NCI-H2196 treated with DMSO at 0.1 percent for 48 hours (cell line): Measurements from ENCODE around the gene ASIC4.

Source experiments
- DNase-seq: peaks from one replicate; lab custom pipeline; 2025; ENCODE audit not compliant: unreplicated experiment; lab: John Stamatoyannopoulos, UW

ASIC4 gene

GRCh38 chr2:219514836-219515235, 554 bp downstream of the ASIC4 start:
- no peak for DNase-seq

- DNase-seq = no peak
Measured at GRCh38 chr2:219515874-219516629, 1.8 kb downstream of the ASIC4 start.

- DNase-seq = no peak
Measured at GRCh38 chr2:219516888-219517287, 2.6 kb downstream of the ASIC4 start.

- no peak for DNase-seq
Measured at GRCh38 chr2:219517954-219518778, 3.9 kb downstream of the ASIC4 start.

GRCh38 chr2:219519526-219519916, 5.2 kb downstream of the ASIC4 start:
- DNase-seq = no peak

- no peak for DNase-seq
Measured at GRCh38 chr2:219520079-219520478, 5.8 kb downstream of the ASIC4 start.

GRCh38 chr2:219521066-219521880, 7.0 kb downstream of the ASIC4 start:
- DNase-seq = peak; percentile 8

- no peak for DNase-seq
Measured at GRCh38 chr2:219522111-219523030, 8.1 kb downstream of the ASIC4 start.

GRCh38 chr2:219523031-219523671, 8.9 kb downstream of the ASIC4 start:
- no peak for DNase-seq

GRCh38 chr2:219524817-219525216, 10.5 kb downstream of the ASIC4 start:
- DNase-seq = no peak

GRCh38 chr2:219525533-219526232, 11.4 kb downstream of the ASIC4 start:
- no peak for DNase-seq

- no peak for DNase-seq
Measured at GRCh38 chr2:219526320-219527075, 12.2 kb downstream of the ASIC4 start.

- DNase-seq = peak; percentile 58
Measured at GRCh38 chr2:219527076-219527394, 12.8 kb downstream of the ASIC4 start.

- no peak for DNase-seq
Measured at GRCh38 chr2:219527472-219527871, 13.2 kb downstream of the ASIC4 start.

- peak; percentile 69 for DNase-seq
Measured at GRCh38 chr2:219530048-219530963, 16.0 kb downstream of the ASIC4 start.

GRCh38 chr2:219531639-219532377, 17.5 kb downstream of the ASIC4 start:
- peak; percentile 9 for DNase-seq

- no peak for DNase-seq
Measured at GRCh38 chr2:219532378-219532649, 18.0 kb downstream of the ASIC4 start.
